A549 (cell line): ENCODE data around the gene LOXHD1. TPM values are rescaled to one million over a fixed set of nuclear protein-coding genes. Genes with fewer than 3 reads are reported as not detected.

ENCODE experiments used
- ATAC-seq, 2 experiments: fragments of 200-7000 bp in 1 of 2; fragments of >200 bp in 1 of 2; cut with Nextera tagmentation in 1 of 2; cut with Tn5 transposase in 1 of 2; 3 replicates each; pipeline versions ENCODE4 v1.8.0 to v1.9.1; 2018 to 2020; ENCODE audit warnings: mild to moderate bottlenecking in 1 of 2, moderate library complexity in 1 of 2
- CTCF ChIA-PET: fragments of 300-600 bp; sonication (Branson Sonifier 250); formaldehyde crosslinking; extraction: SDS; loops from one replicate; lab custom pipeline; 2021; ENCODE audit warnings: antibody characterized with exemption, inconsistent platforms; lab: Yijun Ruan, JAX
- POLR2A ChIA-PET: fragments of 350-600 bp; formaldehyde crosslinking; extraction: SDS; loops from one replicate; lab custom pipeline; 2021; ENCODE audit warnings: antibody characterized with exemption, inconsistent platforms; lab: Yijun Ruan, JAX
- DNase-seq, 2 experiments: peaks; one replicate each; pipeline versions ENCODE4 v3.0.0 to v3.0.0-alpha.2; 2011 to 2016; ENCODE audit warnings: low read depth in 1 of 2, low spot score in 1 of 2
- FAIRE-seq: peaks from 2 replicates; lab custom pipeline; 2011; peaks lifted over from hg19 to GRCh38; lab: Jason Lieb, UNC
- H3K27ac ChIP-seq, 2 experiments: fragments of >200 bp; sonication (Bioruptor Twin); formaldehyde crosslinking; 3 replicates each; pipeline ENCODE4 v1.5.1; 2016 to 2017
- H3K4me1 ChIP-seq: fragments of >200 bp; sonication (Bioruptor Twin); formaldehyde crosslinking; 3 replicates; pipeline ENCODE4 v1.6.1; 2016
- H3K4me2 ChIP-seq: fragments of >200 bp; sonication (Bioruptor Twin); formaldehyde crosslinking; 3 replicates; pipeline ENCODE4 v1.6.1; 2016
- H3K4me3 ChIP-seq: fragments of >200 bp; sonication (Bioruptor Twin); formaldehyde crosslinking; 3 replicates; pipeline ENCODE4 v1.5.1; 2016
- H3K9me3 ChIP-seq: fragments of >200 bp; sonication (Bioruptor Twin); formaldehyde crosslinking; 3 replicates; pipeline ENCODE4 v1.6.1; 2016
- BHLHE40 ChIP-seq: IDR thresholded peaks from 2 replicates; pipeline ENCODE4 v1.6.1; 2012; ENCODE audit warnings: low read depth, low read length, inconsistent platforms
- CBX2 ChIP-seq: fragments of 200-600 bp; sonication (generic); IDR thresholded peaks from 2 replicates; pipeline ENCODE4 v1.6.1; 2016; ENCODE audit warnings: low read depth, mild to moderate bottlenecking, borderline replicate concordance
- CHD2 ChIP-seq: fragments of 150-350 bp; IDR thresholded peaks from 2 replicates; pipeline ENCODE4 v1.6.1; 2014; ENCODE audit warnings: low read length; ENCODE audit not compliant: partially characterized antibody
- CHD4 ChIP-seq: fragments of 200-600 bp; sonication (generic); IDR thresholded peaks from 2 replicates; pipeline ENCODE4 v1.6.1; 2016; ENCODE audit warnings: antibody characterized with exemption, mild to moderate bottlenecking, borderline replicate concordance
- EHMT2 ChIP-seq: fragments of 200-600 bp; sonication (generic); IDR thresholded peaks from 2 replicates; pipeline ENCODE4 v1.6.1; 2016; ENCODE audit warnings: antibody characterized with exemption, low read depth, mild to moderate bottlenecking, moderate library complexity
- ESRRA ChIP-seq: fragments of 150-350 bp; IDR thresholded peaks from 2 replicates; pipeline ENCODE4 v1.6.1; 2014; ENCODE audit warnings: mild to moderate bottlenecking, low read length, borderline replicate concordance
- HEYL ChIP-seq: fragments of 250-450 bp; sonication (Bioruptor Pico); IDR thresholded peaks from 2 replicates; pipeline ENCODE4 v1.8.0; 2021; ENCODE audit warnings: mild to moderate bottlenecking, moderate library complexity
- HOXA7 ChIP-seq: fragments of 250-450 bp; sonication (Bioruptor Pico); IDR thresholded peaks from 2 replicates; pipeline ENCODE4 v1.5.0; 2020; ENCODE audit warnings: mild to moderate bottlenecking, moderate library complexity
- KDM1A ChIP-seq: fragments of 200-600 bp; sonication (generic); IDR thresholded peaks from 2 replicates; pipeline ENCODE4 v1.6.1; 2016; ENCODE audit warnings: low read depth, mild to moderate bottlenecking
- NPAS2 ChIP-seq: fragments of 250-450 bp; sonication (Bioruptor Pico); IDR thresholded peaks from 2 replicates; pipeline ENCODE4 v1.8.0; 2022; ENCODE audit warnings: mild to moderate bottlenecking, moderate library complexity, borderline replicate concordance
- NR3C1 ChIP-seq: fragments of >200 bp; sonication (Bioruptor Twin); formaldehyde crosslinking; IDR thresholded peaks from 3 replicates; pipeline ENCODE4 v1.6.1; 2017
- POLR2AphosphoS2 ChIP-seq: conservative IDR thresholded peaks from 2 replicates; pipeline ENCODE4 v1.6.1; 2012; ENCODE audit warnings: low read length, improper control_type of control experiment, inconsistent platforms
- RAD21 ChIP-seq, 2 experiments: fragments of >200 bp in 1 of 2; sonication (Bioruptor Twin) in 1 of 2; formaldehyde crosslinking in 1 of 2; IDR thresholded peaks in 1 of 2; conservative IDR thresholded peaks in 1 of 2; 2 replicates in 1 of 2; 3 replicates in 1 of 2; pipeline ENCODE4 v1.6.1; 2012 to 2018; ENCODE audit warnings: inconsistent platforms in 1 of 2
- RARB ChIP-seq: fragments of 250-450 bp; sonication (Bioruptor Pico); IDR thresholded peaks from 2 replicates; pipeline ENCODE4 v1.8.0; 2021; ENCODE audit warnings: mild to moderate bottlenecking, moderate library complexity
- RNF2 ChIP-seq: fragments of 200-600 bp; sonication (generic); IDR thresholded peaks from 2 replicates; pipeline ENCODE4 v1.6.1; 2016; ENCODE audit warnings: low read depth, mild to moderate bottlenecking, antibody characterized with exemption, moderate library complexity, borderline replicate concordance
- SREBF2 ChIP-seq: fragments of 450-650 bp; IDR thresholded peaks from 2 replicates; pipeline ENCODE4 v1.6.1; 2014; ENCODE audit warnings: mild to moderate bottlenecking, moderate library complexity
- ZSCAN20 ChIP-seq: fragments of 250-450 bp; sonication (Bioruptor Pico); IDR thresholded peaks from 2 replicates; pipeline ENCODE4 v1.8.0; 2022; ENCODE audit warnings: mild to moderate bottlenecking, moderate library complexity
- WGBS: methylation state at CpG from one replicate; pipeline ENCODE4 v1.1.6; 2017; ENCODE audit errors: missing lambda C conversion rate; 5-methylcytosine and 5-hydroxymethylcytosine counted together
- polyA plus RNA-seq, 4 experiments: library from polyadenylated mRNA; depleted of rRNA in 3 of 4; stranded (reverse); fragments of >200 nt; fragmentation: RNase III in 1 of 4; extraction: RNeasy Plus Mini Kit Qiagen cat#74134 plus additional on column Dnase treatment in 1 of 4; gene quantifications; 2 replicates in 3 of 4; 3 replicates in 1 of 4; pipeline ENCODE4 v1.2.3, GENCODE V29; 2011 to 2017
- TF ChIP-seq, protein P1 (sequence below): fragments of 200-600 bp; sonication (generic); IDR thresholded peaks from 2 replicates; pipeline ENCODE4 v1.6.1; 2016; ENCODE audit warnings: antibody characterized with exemption, mild to moderate bottlenecking, moderate library complexity
- TF ChIP-seq, protein P2 (sequence below): fragments of >200 bp; sonication (Bioruptor Twin); formaldehyde crosslinking; IDR thresholded peaks from 2 replicates; pipeline ENCODE4 v1.6.1; 2016
- TF ChIP-seq, protein P3 (sequence below): IDR thresholded peaks from 2 replicates; pipeline ENCODE4 v1.6.1; 2012; ENCODE audit warnings: low read depth, borderline replicate concordance
- TF ChIP-seq, protein P4 (sequence below): fragments of 450-650 bp; IDR thresholded peaks from 2 replicates; pipeline ENCODE4 v1.6.1; 2014; ENCODE audit warnings: antibody characterized with exemption
- TF ChIP-seq, protein P5 (sequence below): fragments of 250-450 bp; sonication (Bioruptor Pico); IDR thresholded peaks from 2 replicates; pipeline ENCODE4 v1.5.0; 2021; ENCODE audit warnings: mild to moderate bottlenecking, moderate library complexity, borderline replicate concordance
- TF ChIP-seq, protein P6 (sequence below): fragments of 250-450 bp; sonication (Bioruptor Pico); IDR thresholded peaks from 2 replicates; pipeline ENCODE4 v1.5.0; 2020; ENCODE audit warnings: low read depth, mild to moderate bottlenecking, moderate library complexity

LOXHD1 gene
- polyA plus RNA-seq, 2 of the 4 experiments (the other 2 are of a cell fraction) = not detected

DNA sequence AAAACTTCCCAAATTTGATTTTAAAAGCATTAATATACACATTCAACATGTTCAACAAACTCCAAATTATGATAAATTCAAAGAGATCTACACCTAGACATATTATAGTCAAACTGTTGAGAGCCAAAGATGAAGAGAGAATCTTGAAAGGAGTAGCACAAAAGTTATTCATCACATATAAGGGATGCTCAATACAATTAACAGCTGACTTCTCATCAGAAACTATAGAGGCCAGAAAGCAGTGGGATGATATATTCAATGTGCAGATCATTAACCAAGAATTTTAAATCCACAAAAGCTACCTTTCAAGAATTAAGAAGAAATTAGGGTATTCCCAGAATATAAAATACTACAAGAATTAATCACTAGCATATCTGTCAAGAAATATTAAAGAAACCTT is 75.4 kb downstream of the LOXHD1 start (continued):
- TF ChIP-seq, protein P1, sequence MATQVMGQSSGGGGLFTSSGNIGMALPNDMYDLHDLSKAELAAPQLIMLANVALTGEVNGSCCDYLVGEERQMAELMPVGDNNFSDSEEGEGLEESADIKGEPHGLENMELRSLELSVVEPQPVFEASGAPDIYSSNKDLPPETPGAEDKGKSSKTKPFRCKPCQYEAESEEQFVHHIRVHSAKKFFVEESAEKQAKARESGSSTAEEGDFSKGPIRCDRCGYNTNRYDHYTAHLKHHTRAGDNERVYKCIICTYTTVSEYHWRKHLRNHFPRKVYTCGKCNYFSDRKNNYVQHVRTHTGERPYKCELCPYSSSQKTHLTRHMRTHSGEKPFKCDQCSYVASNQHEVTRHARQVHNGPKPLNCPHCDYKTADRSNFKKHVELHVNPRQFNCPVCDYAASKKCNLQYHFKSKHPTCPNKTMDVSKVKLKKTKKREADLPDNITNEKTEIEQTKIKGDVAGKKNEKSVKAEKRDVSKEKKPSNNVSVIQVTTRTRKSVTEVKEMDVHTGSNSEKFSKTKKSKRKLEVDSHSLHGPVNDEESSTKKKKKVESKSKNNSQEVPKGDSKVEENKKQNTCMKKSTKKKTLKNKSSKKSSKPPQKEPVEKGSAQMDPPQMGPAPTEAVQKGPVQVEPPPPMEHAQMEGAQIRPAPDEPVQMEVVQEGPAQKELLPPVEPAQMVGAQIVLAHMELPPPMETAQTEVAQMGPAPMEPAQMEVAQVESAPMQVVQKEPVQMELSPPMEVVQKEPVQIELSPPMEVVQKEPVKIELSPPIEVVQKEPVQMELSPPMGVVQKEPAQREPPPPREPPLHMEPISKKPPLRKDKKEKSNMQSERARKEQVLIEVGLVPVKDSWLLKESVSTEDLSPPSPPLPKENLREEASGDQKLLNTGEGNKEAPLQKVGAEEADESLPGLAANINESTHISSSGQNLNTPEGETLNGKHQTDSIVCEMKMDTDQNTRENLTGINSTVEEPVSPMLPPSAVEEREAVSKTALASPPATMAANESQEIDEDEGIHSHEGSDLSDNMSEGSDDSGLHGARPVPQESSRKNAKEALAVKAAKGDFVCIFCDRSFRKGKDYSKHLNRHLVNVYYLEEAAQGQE = no peak
- TF ChIP-seq KDM1A (no peak), SREBF2 (no peak), HEYL (CRISPR knock-in tag) (no peak)
- TF ChIP-seq, protein P2, sequence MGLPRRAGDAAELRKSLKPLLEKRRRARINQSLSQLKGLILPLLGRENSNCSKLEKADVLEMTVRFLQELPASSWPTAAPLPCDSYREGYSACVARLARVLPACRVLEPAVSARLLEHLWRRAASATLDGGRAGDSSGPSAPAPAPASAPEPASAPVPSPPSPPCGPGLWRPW = no peak
- TF ChIP-seq, all 56 proteins: peak for 0

DNA sequence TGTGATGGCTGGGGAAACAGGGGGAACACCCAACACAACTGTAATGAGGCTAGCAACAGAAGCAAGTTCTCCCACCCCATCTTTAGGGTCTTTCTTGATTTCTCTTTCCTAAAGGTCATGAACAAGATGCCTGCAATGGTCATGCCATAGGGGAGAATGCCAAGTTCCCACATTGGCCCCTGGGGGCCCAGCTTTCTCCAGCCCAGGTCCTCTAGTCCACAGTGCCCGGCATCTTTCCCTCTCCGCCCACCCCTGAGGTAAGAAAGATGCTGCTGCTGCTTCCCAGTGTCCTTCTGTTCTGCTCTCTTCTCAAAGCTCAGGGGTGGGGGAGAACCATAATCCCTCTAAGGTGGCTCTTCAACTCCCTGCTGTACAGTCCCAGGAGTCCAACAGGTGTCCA is 78.0 kb downstream of the LOXHD1 start:
- no peak for DNase-seq
- no peak for TF ChIP-seq NR3C1
- TF ChIP-seq, protein P3, sequence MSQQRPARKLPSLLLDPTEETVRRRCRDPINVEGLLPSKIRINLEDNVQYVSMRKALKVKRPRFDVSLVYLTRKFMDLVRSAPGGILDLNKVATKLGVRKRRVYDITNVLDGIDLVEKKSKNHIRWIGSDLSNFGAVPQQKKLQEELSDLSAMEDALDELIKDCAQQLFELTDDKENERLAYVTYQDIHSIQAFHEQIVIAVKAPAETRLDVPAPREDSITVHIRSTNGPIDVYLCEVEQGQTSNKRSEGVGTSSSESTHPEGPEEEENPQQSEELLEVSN = no peak
- TF ChIP-seq BHLHE40 = no peak
- no peak for TF ChIP-seq CHD2
- no peak for TF ChIP-seq RARB
- TF ChIP-seq KDM1A = no peak
- no peak for TF ChIP-seq CBX2
- no peak for TF ChIP-seq RAD21 (conservative IDR thresholded peaks at IDR 0.05 in 1 of 2, IDR thresholded peaks at IDR 0.05 in 1 of 2)
- no peaks in the 10 kb centered on the region for H3K9me3 ChIP-seq
- no peak for FAIRE-seq
- no peaks in the 10 kb centered on the region for H3K4me1 ChIP-seq
- ChIA-PET POLR2A (no interaction called here), CTCF (no interaction called here)
- no peak for ATAC-seq
- no peak overlapping the region for H3K4me2 ChIP-seq
- no peak overlapping the region for H3K27ac ChIP-seq
- H3K4me3 ChIP-seq = no peak overlapping the region
- WGBS = 42% methylated on average over 2 of the region's 2 CpGs

DNA sequence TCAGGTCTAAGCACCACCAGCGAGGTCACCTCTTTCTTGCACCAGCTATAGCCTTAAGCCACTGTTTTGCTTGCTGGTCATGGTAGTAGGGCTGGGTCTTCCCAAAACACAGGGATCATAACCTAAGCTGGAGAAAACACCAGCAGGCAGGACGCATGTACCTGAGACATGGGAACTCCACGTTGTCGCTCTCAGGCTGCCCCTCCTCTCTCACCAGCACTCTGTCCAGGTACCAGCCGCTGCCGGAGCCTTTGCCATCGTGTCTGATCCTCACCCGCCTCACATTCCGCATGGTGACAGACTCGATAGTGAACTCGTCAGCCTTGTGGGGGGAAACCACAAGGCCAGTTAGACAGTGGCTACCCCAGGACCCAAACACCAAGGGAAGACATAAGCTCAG is 79.5 kb downstream of the LOXHD1 start:
- ChIA-PET CTCF (no interaction called here), POLR2A (no interaction called here)
- ATAC-seq (no peak), FAIRE-seq (no peak), DNase-seq (no peak)
- H3K4me3 ChIP-seq = no peak overlapping the region
- no peaks in the 10 kb centered on the region for H3K4me1 ChIP-seq
- no peaks in the 10 kb centered on the region for H3K9me3 ChIP-seq
- no peak overlapping the region for H3K4me2 ChIP-seq
- no peak overlapping the region for H3K27ac ChIP-seq
- TF ChIP-seq EHMT2 = no peak
- TF ChIP-seq, protein P4, sequence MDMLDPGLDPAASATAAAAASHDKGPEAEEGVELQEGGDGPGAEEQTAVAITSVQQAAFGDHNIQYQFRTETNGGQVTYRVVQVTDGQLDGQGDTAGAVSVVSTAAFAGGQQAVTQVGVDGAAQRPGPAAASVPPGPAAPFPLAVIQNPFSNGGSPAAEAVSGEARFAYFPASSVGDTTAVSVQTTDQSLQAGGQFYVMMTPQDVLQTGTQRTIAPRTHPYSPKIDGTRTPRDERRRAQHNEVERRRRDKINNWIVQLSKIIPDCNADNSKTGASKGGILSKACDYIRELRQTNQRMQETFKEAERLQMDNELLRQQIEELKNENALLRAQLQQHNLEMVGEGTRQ = no peak
- WGBS = 34% methylated on average over 5 of the region's 11 CpGs

DNA sequence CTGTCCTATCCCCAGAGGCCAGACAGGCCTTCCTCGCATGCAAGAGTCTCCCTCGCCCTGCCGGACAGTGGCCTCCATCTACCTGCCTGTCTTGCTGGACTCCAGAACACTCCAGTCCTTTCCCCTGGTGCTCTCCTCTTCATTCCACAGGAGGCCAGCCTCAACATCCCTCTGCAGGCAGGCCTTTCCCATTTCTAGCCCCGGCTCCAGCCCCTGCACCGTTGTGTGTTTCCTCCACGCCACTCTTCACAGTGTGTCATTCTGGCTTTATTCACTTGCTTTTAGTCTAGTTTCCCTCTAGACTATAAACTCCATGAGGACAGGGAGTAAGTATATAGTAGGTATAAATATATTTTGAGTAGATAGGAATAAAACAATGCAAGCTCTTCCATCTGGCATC is 81.2 kb downstream of the LOXHD1 start:
- ChIA-PET CTCF (no interaction called here), POLR2A (no interaction called here)
- DNase-seq = no peak
- H3K9me3 ChIP-seq = no peaks in the 10 kb centered on the region
- no peaks in the 10 kb centered on the region for H3K4me1 ChIP-seq
- H3K4me2 ChIP-seq = no peak overlapping the region
- H3K4me3 ChIP-seq = no peak overlapping the region
- ATAC-seq = no peak
- 56% methylated on average over 6 of the region's 6 CpGs for WGBS
- FAIRE-seq = no peak
- no peak overlapping the region for H3K27ac ChIP-seq
- TF ChIP-seq RARB (no peak), CHD2 (no peak), ESRRA (no peak), CHD4 (no peak), RNF2 (no peak), ZSCAN20 (no peak), POLR2AphosphoS2 (no peak), HOXA7 (no peak), NPAS2 (CRISPR knock-in tag) (no peak), EHMT2 (no peak)
- TF ChIP-seq, protein P5, sequence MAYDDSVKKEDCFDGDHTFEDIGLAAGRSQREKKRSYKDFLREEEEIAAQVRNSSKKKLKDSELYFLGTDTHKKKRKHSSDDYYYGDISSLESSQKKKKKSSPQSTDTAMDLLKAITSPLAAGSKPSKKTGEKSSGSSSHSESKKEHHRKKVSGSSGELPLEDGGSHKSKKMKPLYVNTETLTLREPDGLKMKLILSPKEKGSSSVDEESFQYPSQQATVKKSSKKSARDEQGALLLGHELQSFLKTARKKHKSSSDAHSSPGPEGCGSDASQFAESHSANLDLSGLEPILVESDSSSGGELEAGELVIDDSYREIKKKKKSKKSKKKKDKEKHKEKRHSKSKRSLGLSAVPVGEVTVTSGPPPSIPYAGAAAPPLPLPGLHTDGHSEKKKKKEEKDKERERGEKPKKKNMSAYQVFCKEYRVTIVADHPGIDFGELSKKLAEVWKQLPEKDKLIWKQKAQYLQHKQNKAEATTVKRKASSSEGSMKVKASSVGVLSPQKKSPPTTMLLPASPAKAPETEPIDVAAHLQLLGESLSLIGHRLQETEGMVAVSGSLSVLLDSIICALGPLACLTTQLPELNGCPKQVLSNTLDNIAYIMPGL (CRISPR knock-in tag) = no peak
- TF ChIP-seq, protein P6, sequence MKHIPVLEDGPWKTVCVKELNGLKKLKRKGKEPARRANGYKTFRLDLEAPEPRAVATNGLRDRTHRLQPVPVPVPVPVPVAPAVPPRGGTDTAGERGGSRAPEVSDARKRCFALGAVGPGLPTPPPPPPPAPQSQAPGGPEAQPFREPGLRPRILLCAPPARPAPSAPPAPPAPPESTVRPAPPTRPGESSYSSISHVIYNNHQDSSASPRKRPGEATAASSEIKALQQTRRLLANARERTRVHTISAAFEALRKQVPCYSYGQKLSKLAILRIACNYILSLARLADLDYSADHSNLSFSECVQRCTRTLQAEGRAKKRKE = no peak
- TF ChIP-seq, protein P4 = no peak
